ENCODE data around the gene C1QTNF2. TPM values are rescaled to one million over a fixed set of nuclear protein-coding genes. Genes with fewer than 3 reads are reported as not detected.

C1QTNF2 gene
- total and polyA plus RNA-seq, 2 of the 4 experiments (the other 2 are of a cell fraction), result 0.72 to 1.2 TPM

GRCh38 chr5:160366230-160366629, 4.2 kb downstream of the C1QTNF2 start:
- ChIA-PET CTCF (interaction anchor here (0.6 kb wide), 1 partner anchor 173 kb away, joined by 3 read pairs; no protein-coding TSS in a partner anchor), POLR2A (ENCODE audit: unreplicated experiment) (no interaction called here)
- Histone ChIP-seq H4K20me1 (ENCODE audit: insufficient read depth, low read length) (no peaks in the 10 kb centered on the region), H2BK15ac (ENCODE audit: low read depth, low read length) (no peak overlapping the region), H3K9me1 (ENCODE audit: insufficient read depth, low read length) (peaks cover 4% of the 10 kb centered on the region; the same call in 1 of the 2 replicates), H3K4me1 (ENCODE audit: control insufficient read depth, insufficient read depth, low read length) (peaks cover 5% of the 10 kb centered on the region; the same call in 1 of the 2 replicates), H4K8ac (ENCODE audit: low read depth in 2 of 2, low read length in 2 of 2) (no peak overlapping the region), H3K4ac (ENCODE audit: low read depth, low read length) (no peak overlapping the region), H3K9me3 (ENCODE audit: control insufficient read depth, insufficient read depth, low read length) (no peaks in the 10 kb centered on the region), H3K18ac (ENCODE audit: low read depth, low read length) (no peak overlapping the region), H3K23ac (ENCODE audit: low read depth, low read length) (no peak overlapping the region), H3K27me3 (ENCODE audit: control insufficient read depth, insufficient read depth, low read length) (no peaks in the 10 kb centered on the region), H2AK9ac (replicated peaks; ENCODE audit: low read depth, low read length, poor library complexity) (no peak overlapping the region), H3K4me3 (ENCODE audit: insufficient read depth, low read depth, low read length) (no peak overlapping the region), H2BK5ac (ENCODE audit: low read depth, low read length, poor library complexity, severe bottlenecking) (no peak overlapping the region), H2AFZ (replicated peaks; ENCODE audit: low read length, poor library complexity) (no peak overlapping the region), H3K9ac (ENCODE audit: low read depth, low read length) (no peak overlapping the region), H3K14ac (replicated peaks; ENCODE audit: low read depth, low read length) (no peak overlapping the region), H3K56ac (ENCODE audit: extremely low read depth, insufficient read depth, low read length) (no peak overlapping the region), H3K4me2 (ENCODE audit: low read depth, low read length) (no peak overlapping the region), H2BK20ac (ENCODE audit: low read depth, low read length) (no peak overlapping the region), H3K36me3 (ENCODE audit: control insufficient read depth, insufficient read depth, low read length) (no peaks in the 10 kb centered on the region), H3K79me1 (ENCODE audit: low read depth in 1 of 2, low read length in 2 of 2) (no peaks in the 10 kb centered on the region), H4K91ac (ENCODE audit: insufficient read depth, low read depth, low read length) (no peak overlapping the region), H2AK5ac (ENCODE audit: low read depth, low read length) (no peak overlapping the region), H2BK120ac (ENCODE audit: low read depth, low read length) (no peak overlapping the region), H3K27ac (ENCODE audit: insufficient read depth, low read length) (no peak overlapping the region), H4K5ac (ENCODE audit: low read depth, low read length) (no peak overlapping the region)
- BruUV-seq (replicated peaks), result no TSS peak
- WGBS, 2 experiments (ENCODE audit: extremely low coverage in 2 of 2, insufficient read length in 1 of 2), result no CpG with 5 or more reads among the region's 2 CpGs
- TF ChIP-seq CTCF (conservative IDR thresholded peaks at IDR 0.05; ENCODE audit: low read depth, low read length), result no peak
- DNase-seq, result no peak
- no peak for ATAC-seq (ENCODE audit: low read depth)
- in situ Hi-C loops (cut with MboI; ENCODE audit: low sequenced_read_pairs), result no loop called here
- intact Hi-C loops (cut with micrococcal nuclease), result no loop called here
- dilution Hi-C loops (cut with HindIII; ENCODE audit: low sequenced_read_pairs, unreplicated experiment), result loop anchor here (25.0 kb wide), 1 partner anchor 354 kb away; the partner anchor contains the start of gene TTC1
